Neutrophil (primary cell): Measurements from ENCODE around the gene RECQL5.

Experiments
- H3K27ac ChIP-seq: fragments of 200-600 bp; sonication (generic); 2 replicates; pipeline ENCODE4 v1.5.1; 2016; ENCODE audit warnings: mild to moderate bottlenecking, moderate library complexity
- H3K27me3 ChIP-seq: fragments of 200-600 bp; sonication (generic); 2 replicates; pipeline ENCODE4 v1.6.0; 2016; ENCODE audit warnings: mild to moderate bottlenecking
- H3K36me3 ChIP-seq: fragments of 200-600 bp; sonication (generic); 2 replicates; pipeline ENCODE4 v1.5.1; 2017
- H3K4me1 ChIP-seq, 2 experiments: fragments of 200-600 bp in 1 of 2; sonication (generic) in 1 of 2; 1 replicate in 1 of 2; 2 replicates in 1 of 2; pipeline versions ENCODE4 v1.5.1 to v1.6.1; 2013 to 2016; ENCODE audit warnings: low read depth in 1 of 2, low read length in 1 of 2, mild to moderate bottlenecking in 1 of 2, moderate library complexity in 1 of 2; ENCODE audit not compliant: control insufficient read depth in 1 of 2, insufficient read depth in 1 of 2
- H3K4me3 ChIP-seq, 2 experiments: fragments of 200-600 bp in 1 of 2; sonication (generic) in 1 of 2; 1 replicate in 1 of 2; 2 replicates in 1 of 2; pipeline ENCODE4 v1.5.1; 2013 to 2016; ENCODE audit warnings: low read depth in 1 of 2, low read length in 1 of 2, mild to moderate bottlenecking in 1 of 2, moderate library complexity in 1 of 2
- H3K9me3 ChIP-seq: fragments of 200-600 bp; sonication (generic); 2 replicates; pipeline ENCODE4 v1.5.1; 2016
- CTCF ChIP-seq: fragments of 200-600 bp; sonication (generic); IDR thresholded peaks from 2 replicates; pipeline ENCODE4 v1.5.1; 2016; ENCODE audit warnings: antibody characterized with exemption

The RECQL5 gene

GRCh38 chr17:75665981-75666380 lies 973 bp downstream of the RECQL5 start:
- H3K4me3 ChIP-seq, result peak overlapping the region; percentile 91 to 99

DNA sequence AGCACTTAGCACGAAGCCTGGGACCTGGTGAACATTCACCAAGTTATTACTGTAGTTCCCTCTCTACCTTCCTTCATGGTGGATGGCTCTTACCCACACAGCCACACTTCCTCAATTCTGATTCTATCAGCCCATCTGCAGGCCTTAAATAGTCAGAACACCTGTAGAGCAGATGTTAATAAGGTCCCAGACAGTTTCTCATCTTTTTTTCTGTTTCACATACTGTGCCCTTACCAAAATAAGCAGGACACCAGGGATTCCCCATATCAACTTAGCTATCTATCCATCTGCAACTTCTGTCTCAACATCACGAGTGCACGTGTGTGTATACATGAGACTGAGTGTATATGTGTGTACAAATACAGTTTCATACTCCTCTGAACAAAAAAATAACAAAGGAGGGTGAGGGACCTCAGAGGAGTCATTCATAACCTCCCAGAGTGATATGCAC lies 2.8 kb downstream of the RECQL5 start:
- TF ChIP-seq CTCF, result no peak
- Histone ChIP-seq H3K27me3 (no peaks in the 10 kb centered on the region), H3K4me1 (peaks cover 18 to 26% of the 10 kb centered on the region in 2 experiments), H3K9me3 (no peaks in the 10 kb centered on the region), H3K36me3 (peaks cover 40% of the 10 kb centered on the region), H3K4me3 (no peak overlapping the region), H3K27ac (no peak overlapping the region)

More at GRCh38 chr17:75665981-75666380, 973 bp downstream of the RECQL5 start:
- no peak for TF ChIP-seq CTCF
- Histone ChIP-seq H3K27me3 (no peaks in the 10 kb centered on the region), H3K36me3 (peaks cover 40% of the 10 kb centered on the region), H3K27ac (no peak overlapping the region), H3K9me3 (no peaks in the 10 kb centered on the region), H3K4me1 (peaks cover 18 to 21% of the 10 kb centered on the region in 2 experiments)

GRCh38 chr17:75662511-75662910 lies 4.4 kb downstream of the RECQL5 start:
- no peaks in the 10 kb centered on the region for H3K27me3 ChIP-seq
- H3K4me1 ChIP-seq, result peaks cover 9 to 12% of the 10 kb centered on the region in 2 experiments
- peaks cover 51% of the 10 kb centered on the region for H3K36me3 ChIP-seq
- no peak overlapping the region for H3K27ac ChIP-seq
- no peak for TF ChIP-seq CTCF
- no peak overlapping the region for H3K4me3 ChIP-seq
- no peaks in the 10 kb centered on the region for H3K9me3 ChIP-seq

DNA sequence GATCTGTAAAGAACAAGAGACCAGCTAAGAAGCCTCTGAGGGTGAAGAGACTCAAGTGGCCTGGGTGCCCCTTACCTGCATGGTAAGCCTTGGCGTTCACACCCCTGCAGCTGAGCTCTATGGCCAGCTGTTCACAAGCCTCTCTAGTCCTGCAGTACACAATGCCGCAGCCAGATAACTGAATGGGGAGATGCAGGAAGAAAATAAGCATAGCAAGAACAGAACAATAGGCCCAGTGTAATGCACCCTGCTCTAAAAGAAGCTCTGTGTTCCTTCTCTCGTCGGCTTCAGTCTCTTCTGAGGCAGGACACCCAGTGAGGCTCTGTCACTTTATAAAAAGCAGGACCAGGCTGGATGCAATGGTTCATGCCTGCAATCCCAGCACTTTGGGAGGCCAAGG lies 5.4 kb downstream of the RECQL5 start:
- Histone ChIP-seq H3K4me1 (peaks cover 5 to 8% of the 10 kb centered on the region in 2 experiments), H3K9me3 (no peaks in the 10 kb centered on the region), H3K4me3 (no peak overlapping the region), H3K36me3 (peaks cover 51% of the 10 kb centered on the region), H3K27ac (no peak overlapping the region), H3K27me3 (no peaks in the 10 kb centered on the region)
- TF ChIP-seq CTCF, result no peak

- no peaks in the 10 kb centered on the region for H3K9me3 ChIP-seq
- H3K4me1 ChIP-seq, result peaks cover 26 to 27% of the 10 kb centered on the region in 2 experiments
- H3K36me3 ChIP-seq, result peaks cover 51% of the 10 kb centered on the region
- no peaks in the 10 kb centered on the region for H3K27me3 ChIP-seq
- no peak overlapping the region for H3K27ac ChIP-seq
- TF ChIP-seq CTCF, result no peak
- H3K4me3 ChIP-seq, result no peak overlapping the region
These were observed 8.7 kb downstream of the RECQL5 start for GRCh38 chr17:75658237-75658636.

GRCh38 chr17:75654176-75654575 lies 12.8 kb downstream of the RECQL5 start:
- peaks cover 34 to 40% of the 10 kb centered on the region in 2 experiments for H3K4me1 ChIP-seq
- TF ChIP-seq CTCF, result no peak
- H3K4me3 ChIP-seq, result peak overlapping the region; percentile 20 to 41
- peak overlapping the region; percentile 75 for H3K27ac ChIP-seq
- no peaks in the 10 kb centered on the region for H3K9me3 ChIP-seq
- peaks cover 33% of the 10 kb centered on the region for H3K36me3 ChIP-seq
- H3K27me3 ChIP-seq, result no peaks in the 10 kb centered on the region
